NCI-H1092 treated with DMSO at 0.1 percent for 48 hours (cell line): ENCODE data around the gene PRKCH.
A peak's percentile ranks its signal among the peaks of the same experiment; 100 is the strongest.

ENCODE experiments used
- DNase-seq: peaks from one replicate; lab custom pipeline; 2025; lab: John Stamatoyannopoulos, UW

Gene PRKCH

GRCh38 chr14:61569308-61569707, 247.9 kb downstream of the PRKCH start:
- DNase-seq = no peak

- no peak for DNase-seq
These were observed 248.6 kb downstream of the PRKCH start for GRCh38 chr14:61569812-61570548.

DNA sequence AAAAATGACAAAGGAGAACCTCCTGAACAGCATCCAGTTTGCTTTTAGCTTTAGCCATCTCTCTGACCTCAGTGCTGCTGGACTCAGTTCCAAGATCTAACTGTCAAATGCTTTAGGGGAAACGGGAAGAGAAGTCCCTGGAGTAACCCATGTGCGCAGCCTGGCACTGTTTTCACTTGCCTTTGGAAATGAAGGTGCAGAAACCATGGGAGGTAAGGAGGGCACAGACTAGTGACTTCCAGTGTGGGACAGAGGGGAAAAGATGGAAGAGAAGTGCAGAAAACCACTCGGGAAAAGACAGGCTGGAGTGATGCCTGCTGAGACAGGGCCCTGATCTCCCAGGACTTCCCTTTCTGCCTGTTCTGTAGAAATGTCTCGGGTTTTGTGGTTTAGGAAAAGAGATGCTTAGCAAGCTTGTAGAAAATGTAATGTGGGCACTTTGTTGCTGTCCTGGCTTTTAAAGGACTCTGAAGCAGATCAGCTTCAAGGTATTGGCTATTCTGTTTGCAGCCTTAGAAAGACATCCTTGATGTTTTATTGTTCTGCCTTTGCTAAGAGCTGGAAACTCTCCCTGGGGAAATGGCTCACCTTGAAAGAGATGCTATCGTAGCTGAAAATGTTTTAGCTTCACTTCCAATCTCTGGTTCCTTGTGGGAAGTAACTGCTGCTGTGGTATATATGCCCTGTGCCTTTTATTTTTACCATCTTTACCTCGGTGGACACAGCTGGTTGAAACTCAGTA, 249.3 kb downstream of the PRKCH start:
- DNase-seq = no peak

GRCh38 chr14:61571917-61572316, 250.5 kb downstream of the PRKCH start:
- DNase-seq = no peak

DNA sequence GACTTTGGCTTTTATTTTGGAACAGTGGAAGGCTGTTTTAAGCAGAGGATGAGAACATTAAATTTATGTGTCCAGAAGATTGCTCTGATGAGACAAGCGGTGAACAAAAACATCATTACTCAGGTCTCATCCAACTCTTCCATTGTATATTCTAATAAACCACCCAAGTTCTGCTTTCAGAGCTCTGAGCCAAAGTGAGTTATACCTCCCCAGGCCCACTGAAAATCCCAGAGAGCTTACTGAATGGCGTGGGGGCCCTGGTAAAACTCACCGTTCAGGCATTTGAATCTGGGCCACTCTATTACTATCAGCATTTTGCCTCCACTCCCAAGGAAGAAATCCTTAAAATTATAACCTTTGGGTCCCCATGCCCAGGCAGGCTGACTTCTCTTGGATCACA, 251.9 kb downstream of the PRKCH start:
- DNase-seq = no peak

DNA sequence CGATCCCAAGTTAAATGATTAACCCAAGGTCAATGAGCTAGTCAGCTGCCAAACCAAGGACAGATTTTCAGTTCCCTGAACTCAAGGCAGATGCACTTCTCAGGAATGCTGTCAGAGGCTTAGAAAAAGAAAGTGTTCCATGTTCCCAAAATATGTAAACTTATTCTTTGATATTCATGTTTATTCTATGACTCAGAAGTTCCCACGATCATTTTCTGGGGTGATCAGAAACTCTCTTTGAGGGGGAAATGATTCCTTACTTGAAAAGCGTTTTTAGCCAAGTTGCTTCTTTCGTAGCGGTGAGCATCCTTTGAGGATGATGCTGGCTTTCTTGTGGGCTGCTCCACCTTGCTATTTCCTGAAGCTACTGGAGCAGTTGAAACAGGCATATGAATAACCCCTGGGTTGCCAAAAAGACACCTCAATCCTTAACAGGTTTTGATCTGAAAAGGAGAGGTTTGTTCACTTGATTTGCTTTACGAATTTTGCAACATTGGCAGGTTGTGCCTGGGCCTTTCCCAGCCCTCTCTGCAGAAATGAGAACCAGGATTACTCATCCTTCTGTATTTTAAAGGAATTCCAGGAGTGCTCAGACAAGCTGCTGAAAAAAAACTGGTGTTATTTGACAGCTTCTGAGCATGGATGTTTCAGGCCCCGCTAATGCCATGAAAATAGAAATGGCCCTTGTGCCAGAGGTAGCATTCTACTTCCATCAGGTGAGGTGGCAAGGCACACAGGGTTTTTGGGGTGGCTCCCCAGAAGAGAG, 252.6 kb downstream of the PRKCH start:
- no peak for DNase-seq

DNA sequence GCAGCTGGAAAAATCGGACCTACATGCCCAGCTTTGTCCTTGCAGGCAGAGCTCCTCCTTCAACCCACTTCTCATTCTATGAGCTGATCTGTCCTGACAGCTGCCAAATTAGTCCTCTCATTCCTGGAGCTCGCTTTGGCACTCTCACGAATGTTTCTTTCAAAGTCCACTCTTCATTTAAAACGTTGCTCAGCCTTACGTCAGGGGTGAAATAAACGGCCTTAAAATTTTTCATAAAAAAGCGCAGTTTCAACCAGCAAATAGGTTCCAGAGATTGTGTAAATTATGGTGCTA, 253.1 kb downstream of the PRKCH start:
- DNase-seq = no peak

- no peak for DNase-seq
These were observed 253.7 kb downstream of the PRKCH start for GRCh38 chr14:61575126-61575525.

- no peak for DNase-seq
These were observed 254.3 kb downstream of the PRKCH start for GRCh38 chr14:61575551-61576150.

GRCh38 chr14:61577506-61577931, 256.1 kb downstream of the PRKCH start:
- DNase-seq = no peak

GRCh38 chr14:61578745-61579144, 257.4 kb downstream of the PRKCH start:
- DNase-seq = no peak

DNA sequence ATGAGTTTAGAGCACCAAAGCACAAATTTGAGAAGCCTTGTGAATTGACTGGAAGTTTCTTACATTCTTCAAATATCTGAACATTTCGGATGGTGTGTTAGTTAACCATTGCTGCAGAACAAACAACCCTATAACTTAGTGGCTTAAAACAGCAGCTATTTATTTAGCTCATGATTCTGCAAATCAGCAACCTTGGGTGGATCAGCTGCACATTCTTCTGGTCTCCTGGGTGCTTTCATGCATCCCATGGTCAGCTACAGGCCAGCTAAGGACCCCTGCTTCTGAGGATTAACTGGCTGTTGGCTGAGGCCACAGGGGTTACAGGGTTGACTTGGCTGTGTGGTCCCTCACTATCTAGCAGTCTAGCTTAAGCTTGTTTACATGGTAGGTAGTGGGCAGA, 260.0 kb downstream of the PRKCH start:
- DNase-seq = no peak

GRCh38 chr14:61581955-61582615, 260.7 kb downstream of the PRKCH start:
- no peak for DNase-seq

- DNase-seq = no peak
These were observed 261.4 kb downstream of the PRKCH start for GRCh38 chr14:61582815-61583214.

GRCh38 chr14:61584331-61584741, 263.0 kb downstream of the PRKCH start:
- no peak for DNase-seq

DNA sequence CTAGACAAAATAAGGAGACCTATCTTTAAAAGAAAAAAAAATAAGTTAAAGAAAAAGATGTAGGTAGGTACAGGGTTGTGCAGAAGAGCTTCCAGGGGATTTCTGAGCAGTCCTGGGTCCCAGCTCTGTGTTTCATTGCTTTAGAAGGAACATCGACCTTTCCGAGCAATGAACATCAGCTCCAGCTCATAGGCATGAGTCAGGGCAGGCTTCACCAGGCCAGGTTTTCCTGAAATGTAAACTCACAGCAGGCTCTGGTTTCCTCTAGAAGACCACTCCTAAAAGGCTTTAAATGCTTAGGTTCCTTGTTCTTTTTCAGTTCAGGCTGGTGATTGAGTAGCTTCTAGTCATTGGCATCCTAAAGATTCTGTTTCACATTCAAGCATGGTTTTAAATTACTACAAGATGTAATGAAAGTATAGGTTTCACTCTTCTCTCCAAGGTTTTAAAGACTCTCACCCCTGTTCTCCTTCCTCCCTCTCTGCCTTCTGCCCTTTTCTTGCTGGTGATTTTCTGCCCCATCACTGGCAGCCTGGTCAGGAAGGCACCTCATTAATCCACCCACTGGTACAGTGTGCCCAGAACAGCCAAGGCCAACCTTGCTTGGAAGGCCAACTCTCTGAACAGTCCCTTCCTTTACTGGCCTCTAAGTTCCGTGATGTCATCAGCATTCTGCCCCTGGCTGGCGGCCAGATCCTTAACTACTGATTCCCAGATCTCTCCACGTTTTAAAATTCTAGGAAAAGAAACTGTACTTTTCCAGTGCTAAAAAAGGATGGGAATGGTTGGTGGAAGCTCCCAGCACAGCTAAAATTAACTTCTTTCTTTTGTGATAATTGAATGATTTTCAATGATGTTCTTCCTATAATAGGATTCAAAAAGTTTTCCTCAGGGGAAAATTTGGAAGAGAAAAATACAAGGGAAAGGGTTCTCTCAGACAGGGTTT, 264.5 kb downstream of the PRKCH start:
- no peak for DNase-seq

GRCh38 chr14:61586544-61587055, 265.2 kb downstream of the PRKCH start:
- DNase-seq = no peak

DNA sequence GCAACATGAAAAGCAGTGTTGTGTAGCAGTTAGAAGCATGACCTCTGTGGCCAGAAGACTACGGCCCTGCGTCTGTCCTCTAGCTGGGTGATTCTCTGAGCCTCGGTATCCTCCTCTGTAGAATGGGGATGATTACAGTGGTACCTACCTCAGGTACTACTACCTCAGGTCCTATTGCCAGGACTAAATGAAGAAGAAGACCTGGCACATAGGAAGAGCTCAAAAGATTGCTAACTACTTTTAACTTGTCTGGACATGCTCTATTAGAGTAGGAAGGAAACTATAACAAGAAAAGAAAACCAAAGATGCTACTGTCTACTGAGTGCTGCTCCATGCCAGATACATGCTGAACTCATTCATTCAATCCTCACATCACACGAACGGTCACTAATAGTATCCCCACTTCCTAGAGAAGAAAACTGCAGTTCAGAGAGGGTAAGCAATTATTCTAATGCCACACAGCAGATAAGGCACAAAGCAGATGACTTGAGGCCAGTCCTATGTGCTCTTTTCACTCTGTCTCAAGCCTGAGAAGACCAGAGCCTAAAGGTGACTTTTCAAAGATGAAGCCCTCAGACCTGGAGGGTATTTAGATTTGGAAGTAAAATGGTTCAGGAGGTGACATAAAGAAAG, 265.8 kb downstream of the PRKCH start:
- DNase-seq = no peak

DNA sequence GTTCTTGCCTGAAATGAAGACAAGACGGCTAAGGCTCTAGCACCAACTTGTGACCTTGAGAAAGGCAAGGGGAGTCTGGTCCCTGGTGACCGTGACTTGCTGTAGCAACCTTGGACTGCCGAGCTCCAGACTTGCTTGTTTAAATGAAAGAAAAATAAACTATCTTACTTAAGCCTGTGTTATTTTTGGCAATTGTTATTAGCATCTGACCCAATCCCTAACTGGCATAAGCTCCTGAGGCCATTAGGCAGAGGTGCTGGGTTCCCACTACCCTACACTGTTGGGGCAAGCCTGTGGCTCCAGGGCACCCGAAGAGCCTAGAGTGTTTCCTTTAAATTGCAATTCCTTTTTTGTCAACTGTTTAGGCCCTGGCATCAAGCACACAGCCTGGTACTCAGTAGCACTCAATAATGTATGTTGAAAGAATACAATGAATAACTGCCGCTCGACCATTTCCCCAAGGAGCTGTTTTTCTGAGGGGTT, 267.1 kb downstream of the PRKCH start:
- peak; percentile 34 for DNase-seq
